HepG2 (cell line): ENCODE measurements around the gene TWNK. TPM values are rescaled to one million over a fixed set of nuclear protein-coding genes. Genes with fewer than 3 reads are reported as not detected.

ENCODE experiments used
- ARID5B ChIP-seq: IDR thresholded peaks from 2 replicates; pipeline ENCODE4 v1.4.0; 2020; ENCODE audit warnings: mild to moderate bottlenecking, missing genetic modification reagents
- FOXM1 ChIP-seq: sonication (generic); formaldehyde crosslinking; IDR thresholded peaks from 2 replicates; pipeline ENCODE4 v1.5.0; 2020; ENCODE audit warnings: missing genetic modification reagents
- FOXO4 ChIP-seq: sonication (generic); formaldehyde crosslinking; conservative IDR thresholded peaks from 2 replicates; pipeline ENCODE4 v1.8.1; 2023; ENCODE audit warnings: missing genetic modification reagents
- GZF1 ChIP-seq: sonication (generic); formaldehyde crosslinking; IDR thresholded peaks from 2 replicates; pipeline ENCODE4 v1.5.1; 2020; ENCODE audit warnings: mild to moderate bottlenecking, missing genetic modification reagents
- NPAS2 ChIP-seq: sonication (generic); formaldehyde crosslinking; IDR thresholded peaks from 2 replicates; pipeline ENCODE4 v1.8.0; 2022; ENCODE audit warnings: mild to moderate bottlenecking, missing genetic modification reagents, borderline replicate concordance
- PRDM15 ChIP-seq: sonication (generic); formaldehyde crosslinking; IDR thresholded peaks from 2 replicates; pipeline ENCODE4 v1.4.0; 2020; ENCODE audit warnings: missing genetic modification reagents
- RBM22 ChIP-seq: fragments of 200-400 bp; formaldehyde crosslinking; optimal IDR thresholded peaks from 2 replicates; pipeline ENCODE3; 2017; ENCODE audit warnings: mild to moderate bottlenecking, low read length, moderate library complexity
- SRSF9 ChIP-seq: fragments of 200-400 bp; formaldehyde crosslinking; IDR thresholded peaks from 2 replicates; pipeline ENCODE4 v1.6.1; 2018; ENCODE audit warnings: borderline replicate concordance, mild to moderate bottlenecking, low read depth, low read length; ENCODE audit not compliant: insufficient read depth, poor library complexity, severe bottlenecking
- ZNF367 ChIP-seq: sonication (generic); formaldehyde crosslinking; IDR thresholded peaks from 2 replicates; pipeline ENCODE4 v1.4.0; 2020; ENCODE audit warnings: missing genetic modification reagents, borderline replicate concordance
- ZNF7 ChIP-seq: IDR thresholded peaks from 2 replicates; pipeline ENCODE4 v1.6.1; 2016; ENCODE audit warnings: missing biosample characterization, missing genetic modification reagents
- ZNF761 ChIP-seq: sonication (generic); formaldehyde crosslinking; conservative IDR thresholded peaks from 2 replicates; pipeline ENCODE4 v1.4.0; 2020; ENCODE audit warnings: mild to moderate bottlenecking, missing genetic modification reagents
- polyA plus RNA-seq, 8 experiments: library from polyadenylated mRNA; depleted of rRNA in 3 of 8; stranded (reverse) in 7 of 8; unstranded in 1 of 8; fragments of >200 nt; fragmentation: Illumina TruSeq in 4 of 8; extraction: Trizol in 4 of 8; gene quantifications; 2 replicates each; pipeline versions ENCODE4 v1.2.1 to v1.2.3, GENCODE V29; 2011 to 2016; ENCODE audit warnings: low read depth in 4 of 8, missing spikeins in 1 of 8, mixed read lengths in 1 of 8; ENCODE audit not compliant: insufficient read depth in 1 of 8
- total RNA-seq, 5 experiments: library from RNA; depleted of rRNA; stranded (reverse); fragments of >200 nt; fragmentation: Illumina TruSeq; extraction: Trizol; gene quantifications; 2 replicates each; pipeline ENCODE4 v1.2.3, GENCODE V29; 2016; ENCODE audit warnings: low read depth in 1 of 5
- TF ChIP-seq, protein P1 (sequence below): sonication (generic); formaldehyde crosslinking; IDR thresholded peaks from 2 replicates; pipeline ENCODE4 v1.9.0; 2021; ENCODE audit warnings: missing genetic modification reagents, borderline replicate concordance
- TF ChIP-seq, protein P2 (sequence below): sonication (generic); formaldehyde crosslinking; IDR thresholded peaks from 2 replicates; pipeline ENCODE4 v1.4.0; 2020; ENCODE audit warnings: mild to moderate bottlenecking, low read depth, missing genetic modification reagents

TWNK gene
- total and polyA plus RNA-seq, 2 of the 13 experiments (the other 11 are each of a cell fraction or from before 2014, with no cell fraction given): 10.7 to 16.5 TPM

DNA sequence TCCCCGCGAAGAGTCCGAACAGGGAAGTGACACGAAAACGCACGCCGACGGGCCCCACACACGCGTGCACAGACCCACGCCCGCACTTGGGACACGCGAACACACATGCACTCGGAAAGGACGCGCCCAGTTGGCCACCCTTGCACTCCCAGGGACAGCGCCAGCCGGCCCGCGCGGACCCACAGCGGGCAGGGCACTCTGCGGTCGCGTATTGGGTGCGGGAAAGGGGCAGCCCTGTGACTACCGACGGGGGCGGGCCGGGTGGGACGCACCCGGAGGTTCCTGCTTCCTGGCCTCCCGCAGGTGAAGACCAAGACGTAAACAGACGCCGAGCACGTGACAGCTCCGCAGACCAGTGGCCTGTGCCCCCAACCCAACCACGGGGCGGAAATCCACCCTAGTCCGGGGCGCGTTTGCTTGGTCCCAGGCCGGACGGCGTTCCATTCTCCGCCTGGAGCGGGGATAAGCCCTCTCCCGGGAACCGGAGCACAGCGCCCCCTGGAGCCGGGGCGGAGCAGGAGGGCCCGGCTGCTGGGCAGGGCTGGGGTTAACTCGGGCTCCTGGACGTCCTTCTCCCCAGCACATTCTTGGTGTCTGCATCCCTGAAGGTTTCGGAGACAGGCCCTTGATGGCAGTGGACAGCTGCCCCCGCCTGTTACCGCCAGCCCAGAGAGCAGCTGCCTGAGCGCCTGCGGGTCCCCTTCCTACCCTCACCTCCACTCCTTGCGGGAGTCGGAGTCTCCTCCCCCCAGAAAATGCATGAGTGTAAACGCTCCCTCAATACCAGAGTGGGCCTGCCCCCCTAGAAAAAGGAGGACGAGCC, 10.2 kb downstream of the TWNK start (continued):
- no peak for TF ChIP-seq RBM22
- no peak for TF ChIP-seq ZNF7 (CRISPR knock-in tag)
- 0 out of 2 replicates have a peak, but pooled peaks have one; percentile 22 for TF ChIP-seq FOXM1 (CRISPR knock-in tag)
- TF ChIP-seq, protein P1, sequence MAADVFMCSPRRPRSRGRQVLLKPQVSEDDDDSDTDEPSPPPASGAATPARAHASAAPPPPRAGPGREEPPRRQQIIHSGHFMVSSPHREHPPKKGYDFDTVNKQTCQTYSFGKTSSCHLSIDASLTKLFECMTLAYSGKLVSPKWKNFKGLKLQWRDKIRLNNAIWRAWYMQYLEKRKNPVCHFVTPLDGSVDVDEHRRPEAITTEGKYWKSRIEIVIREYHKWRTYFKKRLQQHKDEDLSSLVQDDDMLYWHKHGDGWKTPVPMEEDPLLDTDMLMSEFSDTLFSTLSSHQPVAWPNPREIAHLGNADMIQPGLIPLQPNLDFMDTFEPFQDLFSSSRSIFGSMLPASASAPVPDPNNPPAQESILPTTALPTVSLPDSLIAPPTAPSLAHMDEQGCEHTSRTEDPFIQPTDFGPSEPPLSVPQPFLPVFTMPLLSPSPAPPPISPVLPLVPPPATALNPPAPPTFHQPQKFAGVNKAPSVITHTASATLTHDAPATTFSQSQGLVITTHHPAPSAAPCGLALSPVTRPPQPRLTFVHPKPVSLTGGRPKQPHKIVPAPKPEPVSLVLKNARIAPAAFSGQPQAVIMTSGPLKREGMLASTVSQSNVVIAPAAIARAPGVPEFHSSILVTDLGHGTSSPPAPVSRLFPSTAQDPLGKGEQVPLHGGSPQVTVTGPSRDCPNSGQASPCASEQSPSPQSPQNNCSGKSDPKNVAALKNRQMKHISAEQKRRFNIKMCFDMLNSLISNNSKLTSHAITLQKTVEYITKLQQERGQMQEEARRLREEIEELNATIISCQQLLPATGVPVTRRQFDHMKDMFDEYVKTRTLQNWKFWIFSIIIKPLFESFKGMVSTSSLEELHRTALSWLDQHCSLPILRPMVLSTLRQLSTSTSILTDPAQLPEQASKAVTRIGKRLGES (CRISPR knock-in tag): no peak
- TF ChIP-seq, protein P2, sequence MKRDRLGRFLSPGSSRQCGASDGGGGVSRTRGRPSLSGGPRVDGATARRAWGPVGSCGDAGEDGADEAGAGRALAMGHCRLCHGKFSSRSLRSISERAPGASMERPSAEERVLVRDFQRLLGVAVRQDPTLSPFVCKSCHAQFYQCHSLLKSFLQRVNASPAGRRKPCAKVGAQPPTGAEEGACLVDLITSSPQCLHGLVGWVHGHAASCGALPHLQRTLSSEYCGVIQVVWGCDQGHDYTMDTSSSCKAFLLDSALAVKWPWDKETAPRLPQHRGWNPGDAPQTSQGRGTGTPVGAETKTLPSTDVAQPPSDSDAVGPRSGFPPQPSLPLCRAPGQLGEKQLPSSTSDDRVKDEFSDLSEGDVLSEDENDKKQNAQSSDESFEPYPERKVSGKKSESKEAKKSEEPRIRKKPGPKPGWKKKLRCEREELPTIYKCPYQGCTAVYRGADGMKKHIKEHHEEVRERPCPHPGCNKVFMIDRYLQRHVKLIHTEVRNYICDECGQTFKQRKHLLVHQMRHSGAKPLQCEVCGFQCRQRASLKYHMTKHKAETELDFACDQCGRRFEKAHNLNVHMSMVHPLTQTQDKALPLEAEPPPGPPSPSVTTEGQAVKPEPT: 0 out of 2 replicates have a peak, but pooled peaks have one; percentile 2
- TF ChIP-seq SRSF9: no peak
- peak; percentile 21; the same call in 1 of the 2 replicates for TF ChIP-seq ARID5B (CRISPR knock-in tag)
- TF ChIP-seq ZNF761 (CRISPR knock-in tag): 0 out of 2 replicates have a peak, but pooled peaks have one; percentile 47
- TF ChIP-seq NPAS2 (CRISPR knock-in tag): no peak
- peak; percentile 44; the same call in 1 of the 2 replicates for TF ChIP-seq PRDM15 (CRISPR knock-in tag)
- no peak for TF ChIP-seq FOXO4 (CRISPR knock-in tag)
- no peak for TF ChIP-seq ZNF367
- TF ChIP-seq GZF1 (CRISPR knock-in tag): no peak
